GM18909 (cell line): ENCODE data around the gene WNT3A.

Experiments
- ATAC-seq: cut with Tn5 transposase; IDR thresholded peaks from one replicate; pipeline ENCODE4 v1.9.1; 2021; ENCODE audit warnings: mild to moderate bottlenecking; ENCODE audit not compliant: unreplicated experiment, poor library complexity

The WNT3A gene

DNA sequence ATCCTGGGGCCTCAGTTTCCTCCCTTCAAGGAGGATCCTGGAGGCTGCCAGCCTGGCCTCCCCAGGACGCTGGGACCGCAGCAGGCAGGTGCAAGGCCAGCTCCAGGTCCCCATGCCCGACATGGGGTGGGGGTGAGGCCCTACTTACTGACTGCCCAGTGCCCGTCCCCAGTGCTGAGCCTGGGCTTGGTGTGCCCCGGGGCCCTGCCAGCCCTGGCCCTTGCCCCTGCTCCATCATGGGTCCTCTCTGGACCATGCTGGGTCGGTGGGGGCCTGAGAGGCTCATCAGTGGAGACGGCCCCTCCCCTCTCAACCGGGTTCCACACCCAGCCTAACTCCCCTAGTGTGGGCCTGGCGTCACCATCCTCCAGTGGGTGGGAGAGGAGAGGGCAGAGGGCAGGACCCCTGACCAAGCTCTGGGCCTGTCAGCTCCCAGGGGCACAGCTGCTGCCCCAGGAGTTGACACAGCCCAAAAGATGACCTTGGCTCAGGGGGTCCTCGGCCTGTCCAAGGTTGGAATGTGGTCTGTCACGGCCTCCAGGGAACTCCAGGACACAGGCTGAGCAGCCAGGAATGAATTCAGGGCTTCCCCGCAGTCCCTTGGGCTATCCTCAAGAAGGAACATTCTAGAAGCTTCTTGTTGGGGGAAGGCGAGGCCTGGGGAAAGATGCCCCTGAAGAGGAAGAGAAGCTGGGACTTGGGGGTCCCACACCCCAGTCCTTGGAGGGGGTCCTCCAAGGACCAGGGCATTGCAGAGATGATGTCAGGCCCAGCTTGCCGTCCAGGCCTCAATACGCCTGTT is 58.1 kb downstream of the WNT3A start:
- ATAC-seq: no peak

DNA sequence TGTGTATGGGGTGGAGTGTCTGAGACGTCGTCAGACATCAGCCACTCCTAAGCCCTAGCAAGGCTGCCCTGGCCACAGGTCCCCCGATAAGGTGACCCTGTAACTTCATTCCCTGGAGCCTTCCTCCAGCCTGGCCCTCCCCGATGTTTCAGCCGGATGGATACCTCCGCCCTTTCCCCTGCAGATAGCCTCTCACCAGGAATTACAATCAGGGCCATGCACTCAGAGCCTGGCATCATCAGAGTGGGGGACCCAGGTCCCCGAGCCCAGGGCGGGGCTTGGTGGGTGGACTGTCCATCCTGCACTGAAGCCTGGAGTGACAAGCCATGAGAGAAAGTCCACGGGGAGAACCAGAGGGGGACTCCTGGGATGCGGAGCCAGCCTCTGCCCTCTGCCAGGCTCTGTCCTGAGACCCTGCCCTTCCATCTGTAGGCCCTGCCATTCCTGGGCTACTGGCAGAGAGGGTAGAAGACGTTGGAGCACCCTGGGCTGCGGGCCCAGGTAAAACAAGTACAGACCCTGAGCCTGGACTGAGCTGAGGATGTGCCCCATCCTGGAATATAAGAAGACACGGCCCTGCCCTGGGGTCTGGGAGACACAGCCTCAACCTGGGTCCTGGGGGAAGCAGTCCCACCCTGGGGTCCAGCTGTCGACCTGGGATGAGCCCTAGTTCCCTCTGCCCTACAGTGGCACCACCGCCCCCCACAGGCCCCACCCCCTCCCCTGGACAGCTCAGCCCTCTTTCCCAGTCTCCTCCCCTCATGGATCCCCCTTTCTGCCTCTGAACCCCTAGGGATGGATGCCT is 58.9 kb downstream of the WNT3A start:
- no peak for ATAC-seq

DNA sequence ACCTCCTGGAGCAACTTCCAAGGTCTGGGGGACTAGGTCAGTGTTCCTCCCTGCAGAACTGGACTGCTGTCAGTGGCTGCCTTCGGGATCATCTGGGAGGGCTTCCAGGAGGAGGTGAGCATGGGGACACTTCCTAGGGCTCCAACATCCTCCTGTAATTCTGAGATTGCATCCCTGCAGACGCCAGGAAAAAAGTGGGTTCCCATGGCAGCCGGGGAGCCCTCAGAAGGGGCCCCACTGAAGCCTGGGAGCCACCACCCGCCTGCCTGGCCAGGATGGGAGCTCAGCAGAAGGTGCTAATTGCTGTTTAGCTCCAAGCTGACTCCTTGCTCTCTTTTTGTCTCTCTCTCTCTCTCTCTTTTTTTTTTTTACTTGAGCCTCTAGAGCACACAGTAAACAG is 59.6 kb downstream of the WNT3A start:
- ATAC-seq: no peak

DNA sequence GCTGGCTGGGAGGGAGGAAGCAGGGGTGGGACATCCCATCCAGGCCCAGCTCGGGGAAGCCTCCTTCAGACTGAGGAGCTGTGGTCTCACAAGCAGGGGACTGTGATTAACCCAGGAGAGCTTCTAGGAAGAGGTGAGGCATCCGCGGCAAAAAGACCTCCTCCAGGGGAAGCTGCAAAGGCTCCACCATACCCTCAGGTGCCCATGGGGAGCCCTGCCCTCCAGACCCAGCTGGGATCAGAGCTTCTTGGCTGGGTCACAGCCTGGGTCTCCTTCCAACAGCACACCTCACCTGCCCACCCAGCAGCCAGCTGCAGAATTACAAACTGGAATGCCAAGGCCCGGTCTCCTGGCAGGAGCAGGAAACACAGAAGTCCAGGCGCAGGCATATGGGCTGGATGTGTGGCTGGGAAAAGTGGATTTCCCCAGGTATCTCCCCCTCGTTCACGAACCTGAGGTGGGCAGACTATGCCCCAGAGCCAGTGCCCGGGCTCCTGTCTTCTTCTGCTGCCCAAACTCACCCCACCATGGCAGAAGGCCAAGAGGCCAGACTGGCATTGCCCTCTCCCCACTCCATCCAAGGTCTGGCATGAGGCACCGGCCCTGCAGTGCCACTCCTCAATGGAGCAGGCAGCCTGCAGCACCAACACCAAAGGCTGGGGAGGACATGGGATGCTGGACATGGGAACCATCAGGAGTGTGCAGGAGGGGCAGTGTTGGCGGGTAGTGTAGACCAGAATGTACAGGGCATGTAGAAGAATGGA is 60.3 kb downstream of the WNT3A start:
- no peak for ATAC-seq

DNA sequence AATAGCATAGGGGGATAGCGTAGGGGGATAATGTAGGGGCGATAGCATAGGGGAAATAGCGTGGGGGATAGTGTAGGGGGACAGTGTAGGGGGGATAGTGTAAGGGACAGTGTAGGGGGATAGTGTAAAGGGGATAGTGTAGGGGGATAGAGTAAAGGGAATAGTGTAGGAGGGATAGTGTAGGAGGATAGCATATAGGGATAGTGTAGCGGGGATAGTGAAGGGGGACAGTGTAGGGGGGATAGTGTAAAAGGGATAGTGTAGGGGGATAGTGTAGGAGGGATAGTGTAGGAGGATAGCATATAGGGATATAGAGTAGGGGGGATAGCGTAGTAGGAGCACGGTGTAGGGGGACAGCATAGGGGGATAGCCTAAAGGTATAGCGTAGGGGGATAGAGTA is 61.6 kb downstream of the WNT3A start:
- ATAC-seq: no peak

DNA sequence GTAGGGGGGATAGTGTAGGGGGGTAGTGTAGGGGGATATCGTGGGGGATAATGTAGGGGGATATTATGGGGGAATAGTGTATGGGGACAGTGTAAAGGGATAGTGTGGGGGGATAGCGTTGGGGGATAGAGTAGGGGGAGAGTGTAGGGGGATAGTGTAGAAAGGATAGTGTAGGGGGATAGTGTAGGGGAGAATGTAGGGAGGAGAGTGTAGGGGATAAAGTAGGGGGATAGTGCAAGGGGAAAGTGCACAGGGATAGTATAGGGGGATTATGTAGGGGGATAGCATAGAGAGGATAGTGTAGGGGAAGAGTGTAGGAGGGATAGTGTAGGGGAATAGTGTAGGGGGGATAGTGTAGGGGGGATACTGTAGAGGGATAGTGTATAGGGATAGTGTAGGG is 63.4 kb downstream of the WNT3A start:
- no peak for ATAC-seq

DNA sequence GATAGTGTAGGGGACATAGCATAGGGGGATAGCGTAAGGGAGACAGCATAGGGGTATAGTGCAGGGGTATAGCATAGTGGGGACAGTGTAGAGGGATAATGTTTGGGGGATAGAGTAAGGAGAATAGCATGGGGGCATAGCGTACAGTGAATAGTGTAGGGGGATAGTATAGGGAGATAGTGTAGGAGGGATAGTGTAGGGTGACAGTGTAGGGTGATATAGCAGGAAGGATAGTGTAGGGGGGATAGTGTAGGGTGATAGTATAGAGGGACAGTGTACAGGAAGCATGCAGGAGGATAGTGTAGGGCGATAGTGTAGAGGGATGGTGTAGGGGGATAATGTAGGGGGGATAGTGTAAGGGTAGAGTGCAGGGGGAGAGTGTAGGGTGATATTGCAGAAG is 64.1 kb downstream of the WNT3A start:
- ATAC-seq: no peak

DNA sequence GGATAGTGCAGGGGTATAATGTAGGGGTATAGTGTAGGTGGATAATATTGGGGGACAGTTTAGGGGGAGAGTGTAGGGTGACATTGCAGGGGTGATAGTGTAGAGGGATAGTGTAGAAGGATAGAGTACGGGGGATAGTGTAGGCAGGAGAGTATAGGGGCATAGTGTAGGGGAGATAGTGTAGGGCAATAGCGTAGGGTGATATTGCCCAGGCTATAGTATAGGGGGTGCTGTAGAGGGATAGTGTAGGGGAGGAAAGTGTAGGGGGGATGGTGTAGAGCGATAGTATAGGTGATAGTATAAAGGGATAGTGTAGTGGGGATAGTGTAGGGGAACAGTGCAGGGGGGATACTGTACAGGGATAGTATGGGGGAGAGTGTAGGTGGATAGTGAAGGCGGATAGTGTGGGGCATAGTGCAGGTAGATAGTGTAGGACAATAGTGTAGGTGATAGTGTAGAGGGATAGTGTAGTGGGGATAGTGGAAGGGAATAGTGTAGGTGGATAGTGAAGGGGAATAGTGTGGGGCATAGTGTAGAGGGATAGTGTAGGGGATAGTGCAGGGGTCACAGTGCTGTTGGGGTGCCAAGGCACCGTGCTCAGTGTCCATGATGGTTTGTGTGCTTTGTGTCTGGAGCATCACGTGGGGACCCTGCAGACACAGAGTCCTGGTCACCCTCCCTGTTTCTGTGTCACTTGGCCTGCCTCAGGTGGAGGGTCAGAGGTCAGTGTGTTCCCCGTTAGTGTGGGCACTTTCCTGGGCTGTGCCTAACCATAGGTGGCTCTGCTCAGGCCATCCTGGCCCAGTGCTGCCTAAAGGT is 65.2 kb downstream of the WNT3A start:
- no peak for ATAC-seq

DNA sequence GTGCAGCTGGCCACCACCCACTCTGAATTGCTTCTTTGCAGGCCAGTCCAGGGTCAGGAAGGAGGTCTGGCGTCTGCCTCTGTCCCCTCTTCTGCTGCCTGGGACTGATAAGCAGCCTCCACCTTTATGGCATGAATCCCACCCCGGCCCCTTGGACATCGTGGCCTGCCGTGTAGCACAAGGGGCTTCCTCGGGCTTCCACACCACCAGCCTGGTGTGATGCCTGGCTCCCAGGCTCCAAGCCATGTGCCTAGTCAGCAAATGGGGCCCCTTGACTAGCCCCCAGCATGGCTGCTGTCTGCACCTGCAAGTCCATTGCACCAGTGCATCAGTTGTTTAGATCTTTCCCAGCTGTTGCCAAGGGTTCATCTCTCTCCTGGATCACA is 65.9 kb downstream of the WNT3A start:
- ATAC-seq: no peak

DNA sequence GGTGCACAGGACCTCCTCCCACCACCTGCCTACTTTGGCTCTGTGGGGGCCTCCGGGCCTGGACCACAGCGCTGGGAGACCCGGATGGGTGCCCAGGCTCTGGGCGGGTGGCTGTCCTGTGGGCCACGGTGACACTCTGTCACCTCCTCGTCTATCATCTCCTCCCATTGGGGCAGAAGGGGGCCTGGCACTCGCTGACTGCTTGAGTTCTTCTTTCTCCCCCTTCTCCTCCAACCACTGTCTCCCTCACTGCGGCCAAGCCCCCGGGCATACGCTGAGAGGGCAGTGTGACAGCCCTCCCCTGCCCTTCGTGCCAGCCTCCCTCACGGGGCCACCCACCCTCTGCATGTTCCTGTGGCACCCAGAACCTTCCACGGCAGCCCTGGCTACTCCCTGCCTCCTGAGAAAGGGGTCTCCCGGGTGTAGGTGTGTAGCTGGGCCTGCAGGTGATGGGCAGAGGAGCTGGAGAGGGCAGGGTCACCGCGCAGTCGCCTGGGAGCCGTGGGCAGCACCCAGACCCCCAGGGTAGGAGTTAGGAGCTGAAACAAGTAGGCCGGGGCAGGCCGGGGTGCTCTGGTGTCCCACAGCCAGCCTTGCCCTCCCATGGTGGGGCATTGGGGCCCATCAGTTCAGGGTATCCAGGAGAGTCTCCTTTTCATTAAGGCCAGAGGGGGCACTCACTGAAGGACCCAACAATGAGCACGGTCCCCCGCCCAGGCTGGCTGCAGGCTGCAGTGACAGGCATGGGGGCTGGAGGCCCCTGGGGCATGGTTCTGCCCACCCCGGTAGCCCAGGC is 66.5 kb downstream of the WNT3A start:
- no peak for ATAC-seq

DNA sequence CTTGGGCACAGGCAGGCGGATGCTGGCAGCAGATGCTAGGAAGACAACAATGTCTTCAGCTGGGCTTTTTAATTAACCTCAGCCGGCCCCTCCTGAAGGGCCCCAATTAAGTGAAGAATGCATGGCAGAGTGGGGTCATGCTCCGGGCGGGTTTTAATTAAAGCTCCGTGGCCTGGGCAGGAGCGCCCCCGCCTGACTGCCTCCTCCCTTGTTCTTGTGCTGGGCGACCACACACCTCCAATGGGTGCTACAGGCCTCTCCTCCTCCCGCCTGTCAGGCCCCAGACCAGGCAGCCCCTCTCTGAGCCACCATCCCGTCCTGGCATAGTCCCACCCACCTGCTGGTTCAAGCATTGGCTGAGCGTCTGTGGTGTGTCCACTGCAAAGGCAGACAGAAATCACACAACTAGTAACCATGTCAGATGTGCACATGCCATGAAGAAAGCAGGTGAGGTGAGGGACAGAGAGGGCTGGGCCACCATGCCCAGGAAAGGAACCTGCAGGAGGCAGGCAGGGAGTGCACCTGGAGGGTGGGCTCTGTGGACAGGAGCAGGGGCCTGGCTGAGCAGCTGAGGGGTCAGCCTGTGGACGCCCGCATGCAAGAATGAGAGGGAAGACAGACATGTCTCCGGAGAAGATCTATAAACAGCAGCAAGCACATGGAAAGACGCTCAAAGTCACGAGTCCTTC is 67.2 kb downstream of the WNT3A start:
- no peak for ATAC-seq

DNA sequence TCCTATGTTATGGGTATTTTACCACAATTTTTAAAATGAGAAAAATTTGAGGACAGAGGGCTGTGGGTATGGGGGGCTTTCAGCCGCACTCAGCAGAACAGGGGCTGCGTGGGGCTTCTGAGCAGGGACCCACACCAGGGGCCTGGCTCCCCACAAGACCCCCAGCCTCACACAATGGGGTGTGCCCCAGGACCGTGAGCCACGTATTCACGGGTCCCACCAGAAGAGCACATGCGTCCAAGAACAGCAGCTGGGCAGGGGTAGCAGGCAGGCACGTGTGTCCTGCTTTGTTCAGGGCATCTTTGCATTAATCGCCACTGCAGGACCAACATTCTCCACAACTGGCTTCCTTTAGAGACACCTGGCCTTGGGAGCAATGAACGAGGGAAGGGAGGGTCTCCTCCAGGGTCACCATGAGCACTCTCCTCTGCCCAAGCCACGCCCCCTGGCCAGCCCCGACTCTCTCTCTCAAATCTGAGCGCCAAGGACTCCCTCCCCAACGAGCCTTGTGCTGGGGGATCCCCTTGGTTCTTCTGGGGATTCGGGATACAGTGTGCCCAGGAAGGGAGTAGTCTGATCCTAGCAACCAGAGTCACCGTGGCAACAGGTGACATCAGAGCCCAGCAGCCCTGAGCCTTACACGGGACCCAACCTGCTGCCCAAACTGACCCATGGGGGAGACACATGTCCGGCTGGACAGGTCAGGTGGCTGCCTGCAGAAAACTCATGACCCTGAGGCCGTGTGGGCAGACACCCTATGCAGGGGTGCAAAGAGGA is 68.3 kb downstream of the WNT3A start:
- no peak for ATAC-seq

DNA sequence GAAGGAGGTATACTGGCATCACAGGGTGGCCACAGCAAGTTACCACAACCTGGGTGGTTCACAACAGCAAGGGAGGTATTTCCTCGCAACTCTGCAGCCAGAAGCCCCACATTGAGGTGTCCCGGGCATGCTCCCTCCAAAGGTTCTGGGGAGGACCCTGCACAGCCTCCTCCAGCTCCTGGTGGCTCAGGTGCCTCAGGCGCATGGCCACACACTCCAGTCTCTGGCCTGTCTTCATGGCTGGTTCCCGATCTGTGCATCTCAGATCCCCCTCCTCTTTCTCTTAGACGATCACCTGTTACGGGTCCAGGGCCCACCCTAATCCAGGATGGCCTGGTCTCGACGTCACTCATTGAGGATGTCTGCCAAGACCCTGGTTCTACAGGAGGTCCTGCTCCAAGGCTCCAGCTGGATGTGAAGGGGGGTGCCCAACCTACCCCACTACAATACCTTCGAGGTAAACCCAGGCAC is 69.0 kb downstream of the WNT3A start:
- ATAC-seq: no peak

DNA sequence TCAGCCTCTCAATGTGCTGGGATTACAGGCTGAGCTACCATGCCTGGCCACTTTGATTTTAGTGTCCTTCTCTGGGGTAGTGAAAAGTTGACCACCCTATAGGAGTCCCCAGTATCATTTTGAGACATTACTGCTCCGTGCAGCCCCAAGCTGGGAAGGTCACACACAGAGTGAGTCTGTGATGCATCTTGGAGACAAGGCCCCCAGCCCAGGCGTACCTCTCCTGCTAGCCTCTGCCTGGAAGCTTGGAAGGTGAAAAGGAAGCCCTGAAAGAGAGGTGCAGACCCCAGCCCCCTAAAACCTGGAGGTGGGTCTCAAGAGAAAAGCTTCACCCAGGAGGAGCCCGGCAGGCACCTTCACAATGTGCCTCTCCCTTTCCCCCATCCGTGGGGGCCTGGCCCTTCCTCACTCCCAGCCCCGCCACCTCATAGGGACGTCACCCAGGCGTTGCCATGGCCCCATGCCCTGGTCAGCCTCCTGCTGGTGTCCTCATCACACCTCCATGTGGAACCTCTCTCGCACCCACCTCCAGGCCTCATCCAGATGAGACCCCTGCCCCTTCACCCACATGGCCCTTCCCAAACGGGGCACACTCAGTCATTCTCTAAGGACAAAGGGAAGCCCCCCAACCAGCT is 70.1 kb downstream of the WNT3A start:
- ATAC-seq: no peak

DNA sequence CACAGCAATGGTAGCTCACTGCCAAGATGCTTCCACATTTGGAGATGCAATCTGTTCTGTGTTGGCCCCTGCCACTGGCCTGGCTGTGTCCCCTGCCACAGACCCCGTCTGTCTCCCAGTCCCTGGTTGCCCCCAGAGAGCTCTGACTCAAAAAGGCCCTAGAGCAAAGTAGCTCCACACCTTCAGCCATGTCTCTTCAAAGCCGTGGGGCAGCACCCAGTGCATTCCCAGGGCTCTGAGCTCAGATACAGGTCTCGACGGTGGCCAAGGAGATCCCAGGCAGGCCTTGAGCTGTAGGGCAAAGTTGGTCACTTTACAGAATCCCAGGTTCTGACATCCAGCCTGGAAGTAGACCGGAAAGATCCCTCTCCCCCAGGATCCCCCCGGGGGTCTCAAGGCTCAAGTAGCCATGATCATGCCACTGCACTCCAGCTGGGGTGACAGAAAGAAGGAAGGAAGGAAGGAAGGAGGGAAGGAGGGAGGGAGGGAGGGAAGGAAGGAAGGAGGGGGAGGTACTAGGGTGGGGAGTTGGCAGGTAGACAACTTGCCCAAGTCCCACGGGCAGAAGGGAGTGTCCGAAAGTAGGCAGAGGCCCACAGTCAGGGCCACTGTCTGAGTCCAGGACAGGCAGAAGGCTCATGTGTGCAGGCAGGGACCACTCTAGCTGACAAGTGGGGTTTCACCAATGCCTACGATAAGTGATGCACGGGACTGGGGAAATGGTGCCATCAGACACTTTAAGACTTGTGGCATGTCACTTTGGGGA is 71.0 kb downstream of the WNT3A start:
- no peak for ATAC-seq

DNA sequence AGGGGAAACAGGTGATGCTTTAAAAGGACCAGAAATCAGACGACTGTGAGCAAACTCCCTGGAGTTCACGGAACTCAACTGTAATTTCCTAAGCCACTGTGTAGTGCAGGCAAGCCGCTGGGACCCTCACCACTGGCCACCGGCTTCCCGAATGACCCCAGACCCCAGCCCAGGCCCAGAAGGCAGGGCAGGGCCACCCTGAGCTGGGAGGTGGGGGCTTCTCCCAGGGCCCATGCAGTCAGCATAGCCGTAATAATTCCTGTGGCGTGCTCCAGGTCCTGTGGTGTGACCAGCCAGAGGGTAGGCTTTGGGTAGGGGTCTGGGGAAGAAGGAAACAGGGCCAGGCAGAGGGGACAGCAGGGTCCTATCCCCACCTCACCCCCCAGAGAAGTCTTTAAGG is 72.2 kb downstream of the WNT3A start:
- ATAC-seq: no peak
